Gastrocnemius medialis (tissue), 4 donors: ENCODE measurements around the gene RALBP1. TPM values are rescaled to one million over a fixed set of nuclear protein-coding genes. Genes with fewer than 3 reads are reported as not detected.

Experiments
- ATAC-seq, 2 donors: fragments of 150-250 bp; one replicate each; pipeline ENCODE4 v1.9.1; 2016
- DNase-seq, 2 donors: peaks; one replicate each; pipeline ENCODE4 v3.0.0-alpha.2; 2019
- H3K27ac ChIP-seq, 4 donors: fragments of 200-600 bp; sonication (generic); 1 replicate in 1 of 4; 2 replicates in 3 of 4; pipeline ENCODE4 v1.5.1; 2016 to 2018; ENCODE audit warnings: mild to moderate bottlenecking in 2 of 4, moderate library complexity in 1 of 4
- H3K27me3 ChIP-seq, 3 donors: fragments of 200-600 bp; sonication (generic) in 2 of 3; 1 replicate in 1 of 3; 2 replicates in 2 of 3; pipeline versions ENCODE4 v1.5.1 to v1.6.0; 2016 to 2019; ENCODE audit warnings: mild to moderate bottlenecking in 1 of 3, moderate library complexity in 1 of 3
- H3K36me3 ChIP-seq, 2 donors: fragments of 200-600 bp; sonication (generic) in 1 of 2; one replicate each; pipeline ENCODE4 v1.5.1; 2017 to 2018
- H3K4me1 ChIP-seq, 2 donors: fragments of 200-600 bp; sonication (generic) in 1 of 2; one replicate each; pipeline ENCODE4 v1.5.1; 2016 to 2017; ENCODE audit warnings: mild to moderate bottlenecking in 2 of 2
- H3K4me3 ChIP-seq, 4 donors: fragments of 200-600 bp; sonication (generic) in 3 of 4; 1 replicate in 1 of 4; 2 replicates in 3 of 4; pipeline ENCODE4 v1.5.1; 2016 to 2019; ENCODE audit warnings: mild to moderate bottlenecking in 2 of 4
- H3K9me3 ChIP-seq, 3 donors: fragments of 200-600 bp; sonication (generic) in 2 of 3; 1 replicate in 1 of 3; 2 replicates in 2 of 3; pipeline ENCODE4 v1.5.1; 2016 to 2019
- POLR2A ChIP-seq, 2 donors: fragments of 450-650 bp; IDR thresholded peaks; one replicate each; pipeline ENCODE4 v1.6.1; 2017; ENCODE audit warnings: antibody characterized with exemption in 2 of 2, mild to moderate bottlenecking in 2 of 2, moderate library complexity in 2 of 2
- in situ Hi-C, 4 donors: fragments of 200-750 bp; cut with MboI; loops; one replicate each; pipeline versions ENCODE4 v1.15.0 to v1.8.0; 2017; ENCODE audit warnings: low sequenced_read_pairs in 4 of 4
- intact Hi-C: fragments of 100-400 bp; cut with DNase I; formaldehyde crosslinking; loops from one replicate; pipeline ENCODE4 v1.15.1; 2023; ENCODE audit warnings: low total_unique reads
- total RNA-seq, 4 donors: library from RNA; depleted of rRNA; stranded (reverse); fragments of >200 nt; gene quantifications; one replicate each; pipeline versions ENCODE4 v1.1.0 to v1.2.3, GENCODE V29; 2016
- TF ChIP-seq, protein P1 (sequence below), 5 experiments: fragments of 450-650 bp in 3 of 5; fragments of 200-600 bp in 2 of 5; sonication (generic) in 2 of 5; IDR thresholded peaks in 4 of 5; conservative IDR thresholded peaks in 1 of 5; 1 replicate in 4 of 5; 2 replicates in 1 of 5; pipeline ENCODE4 v1.5.1; 2016 to 2019; ENCODE audit warnings: antibody characterized with exemption in 5 of 5, mild to moderate bottlenecking in 3 of 5, moderate library complexity in 3 of 5

Gene RALBP1
- total RNA-seq, result 100 to 1,000 TPM in 1 of 4 donors, 10 to 100 TPM in 3; 41.5 to 108 (median 78.1) TPM

DNA sequence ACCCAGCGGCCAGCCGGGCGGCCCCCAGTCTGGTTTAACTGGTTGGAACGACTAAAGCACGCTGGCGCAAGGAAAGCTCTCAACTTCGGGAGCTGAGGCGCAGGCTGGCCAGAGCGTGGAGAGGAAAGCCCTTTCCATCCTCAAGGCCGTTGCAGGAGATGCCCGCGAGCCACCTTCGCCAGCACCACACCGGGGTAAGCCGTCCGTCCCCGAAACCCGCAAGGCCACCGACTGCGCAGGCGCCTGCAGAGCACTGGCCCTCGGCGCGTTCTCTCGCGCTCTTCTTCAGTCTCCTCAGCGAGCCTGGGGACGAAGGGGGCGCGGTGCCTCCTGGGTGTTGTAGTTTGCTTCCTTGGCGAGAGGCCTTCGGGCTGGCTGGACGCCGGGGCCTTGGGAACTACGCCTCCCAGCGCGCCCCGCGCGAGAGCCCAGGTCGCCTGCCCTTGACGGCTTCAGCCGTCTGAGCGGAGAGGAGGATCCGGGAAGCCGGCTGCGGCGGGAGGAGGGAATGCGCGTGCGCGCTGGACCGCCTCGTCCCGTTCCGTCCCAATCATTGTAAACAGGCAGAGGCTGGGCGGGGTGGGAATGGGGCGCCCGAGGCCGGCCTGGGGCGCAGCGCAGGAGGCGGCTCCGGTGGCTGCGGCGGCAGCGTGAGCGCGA, at the start of gene RALBP1:
RALBP1 (plus strand) TSS at position 531 of the 660 bp plus-strand sequence. CDS start 37,533 bp downstream, outside the sequence.
- peak; percentile 98 to 99 for DNase-seq
- intact Hi-C loops (loop anchor here (1.0 to 10.0 kb wide), 4 partner anchors 42 to 440 kb away; partner anchors contain the start of genes PPP4R1, TWSG1 and VAPA), in situ Hi-C loops (no loop called here)

DNA sequence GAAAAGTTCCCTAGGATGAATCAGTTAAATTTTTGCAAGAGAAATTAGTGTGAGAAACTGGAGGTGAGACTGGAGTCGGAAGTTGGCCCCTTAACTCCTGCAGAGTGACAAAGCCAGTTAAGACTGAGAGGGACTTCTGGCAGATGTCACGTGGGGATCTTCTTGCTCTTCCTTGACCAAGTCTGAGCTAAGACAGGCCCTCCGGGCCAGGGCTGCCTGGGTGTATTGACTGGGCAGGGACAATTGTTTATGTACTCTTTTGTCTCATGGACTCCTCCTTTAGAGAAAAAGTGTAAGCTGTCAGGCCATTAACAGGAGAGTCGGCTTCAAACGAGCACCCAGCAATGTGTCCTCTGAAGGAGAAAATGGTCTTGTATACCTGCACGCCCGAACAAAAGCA, 48.6 kb upstream of the RALBP1 start:
- intact Hi-C loops (no loop called here), in situ Hi-C loops (no loop called here)
- Histone ChIP-seq H3K4me3 (no peak overlapping the region), H3K4me1 (no peaks in the 10 kb centered on the region), H3K27me3 (no peaks in the 10 kb centered on the region), H3K9me3 (no peaks in the 10 kb centered on the region), H3K36me3 (no peaks in the 10 kb centered on the region), H3K27ac (no peak overlapping the region)
- DNase-seq, result no peak
- no peak for ATAC-seq
- TF ChIP-seq, protein P1, sequence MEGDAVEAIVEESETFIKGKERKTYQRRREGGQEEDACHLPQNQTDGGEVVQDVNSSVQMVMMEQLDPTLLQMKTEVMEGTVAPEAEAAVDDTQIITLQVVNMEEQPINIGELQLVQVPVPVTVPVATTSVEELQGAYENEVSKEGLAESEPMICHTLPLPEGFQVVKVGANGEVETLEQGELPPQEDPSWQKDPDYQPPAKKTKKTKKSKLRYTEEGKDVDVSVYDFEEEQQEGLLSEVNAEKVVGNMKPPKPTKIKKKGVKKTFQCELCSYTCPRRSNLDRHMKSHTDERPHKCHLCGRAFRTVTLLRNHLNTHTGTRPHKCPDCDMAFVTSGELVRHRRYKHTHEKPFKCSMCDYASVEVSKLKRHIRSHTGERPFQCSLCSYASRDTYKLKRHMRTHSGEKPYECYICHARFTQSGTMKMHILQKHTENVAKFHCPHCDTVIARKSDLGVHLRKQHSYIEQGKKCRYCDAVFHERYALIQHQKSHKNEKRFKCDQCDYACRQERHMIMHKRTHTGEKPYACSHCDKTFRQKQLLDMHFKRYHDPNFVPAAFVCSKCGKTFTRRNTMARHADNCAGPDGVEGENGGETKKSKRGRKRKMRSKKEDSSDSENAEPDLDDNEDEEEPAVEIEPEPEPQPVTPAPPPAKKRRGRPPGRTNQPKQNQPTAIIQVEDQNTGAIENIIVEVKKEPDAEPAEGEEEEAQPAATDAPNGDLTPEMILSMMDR (IDR thresholded peaks at IDR 0.05 in 4 of 5, conservative IDR thresholded peaks at IDR 0.05 in 1 of 5), result no peak
- no peak for TF ChIP-seq POLR2A (IDR thresholded peaks at IDR 0.05)

More for the DNA sequence above, at the start of gene RALBP1:
- TF ChIP-seq, protein P1 (IDR thresholded peaks at IDR 0.05 in 4 of 5, conservative IDR thresholded peaks at IDR 0.05 in 1 of 5), result peak in 2 of 5 experiments; percentile 23 to 36
- peak; percentile 74 to 94 for TF ChIP-seq POLR2A (IDR thresholded peaks at IDR 0.05)
- peak; percentile 94 to 95 for ATAC-seq
- Histone ChIP-seq H3K4me1 (peaks cover 13 to 21% of the 10 kb centered on the region in 2 donors), H3K36me3 (peaks cover 0 to 6% of the 10 kb centered on the region in 2 donors), H3K4me3 (peak within 1 kb of the TSS; percentile 72 to 94 (median 88)), H3K9me3 (no peaks in the 10 kb centered on the region), H3K27me3 (no peaks in the 10 kb centered on the region), H3K27ac (peak within 1 kb of the TSS; percentile 84 to 98 (median 91))

DNA sequence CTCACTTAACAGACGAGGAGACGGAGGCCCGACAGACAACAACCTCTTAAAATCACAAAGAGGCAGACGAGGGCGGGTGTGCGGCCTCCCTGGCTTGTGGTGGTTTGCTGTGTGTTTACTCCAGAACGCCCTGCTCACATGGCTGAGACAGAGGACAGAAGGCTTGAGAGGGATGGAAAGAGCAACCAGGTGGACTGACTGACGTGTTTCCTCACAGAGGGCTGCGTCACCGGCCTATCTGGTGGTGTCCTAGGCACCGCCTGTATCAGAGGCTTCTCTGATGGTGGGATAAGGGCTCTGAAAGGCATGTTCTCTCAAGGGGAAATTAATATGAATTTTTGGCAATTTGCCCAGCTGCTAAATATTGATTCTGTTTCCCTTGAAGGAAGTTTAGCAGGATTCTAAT, 47.0 kb upstream of the RALBP1 start:
- H3K36me3 ChIP-seq, result no peaks in the 10 kb centered on the region
- H3K4me3 ChIP-seq, result no peak overlapping the region
- no peaks in the 10 kb centered on the region for H3K9me3 ChIP-seq
- H3K27me3 ChIP-seq, result no peaks in the 10 kb centered on the region
- intact Hi-C loops, result no loop called here
- in situ Hi-C loops, result no loop called here
- H3K27ac ChIP-seq, result peak overlapping the region in 3 of 4 donors; percentile 15 to 59 (median 48)
- no peaks in the 10 kb centered on the region for H3K4me1 ChIP-seq
- no peak for DNase-seq
- TF ChIP-seq, protein P1 (IDR thresholded peaks at IDR 0.05 in 4 of 5, conservative IDR thresholded peaks at IDR 0.05 in 1 of 5), result no peak
- TF ChIP-seq POLR2A (IDR thresholded peaks at IDR 0.05), result no peak
- ATAC-seq, result no peak

DNA sequence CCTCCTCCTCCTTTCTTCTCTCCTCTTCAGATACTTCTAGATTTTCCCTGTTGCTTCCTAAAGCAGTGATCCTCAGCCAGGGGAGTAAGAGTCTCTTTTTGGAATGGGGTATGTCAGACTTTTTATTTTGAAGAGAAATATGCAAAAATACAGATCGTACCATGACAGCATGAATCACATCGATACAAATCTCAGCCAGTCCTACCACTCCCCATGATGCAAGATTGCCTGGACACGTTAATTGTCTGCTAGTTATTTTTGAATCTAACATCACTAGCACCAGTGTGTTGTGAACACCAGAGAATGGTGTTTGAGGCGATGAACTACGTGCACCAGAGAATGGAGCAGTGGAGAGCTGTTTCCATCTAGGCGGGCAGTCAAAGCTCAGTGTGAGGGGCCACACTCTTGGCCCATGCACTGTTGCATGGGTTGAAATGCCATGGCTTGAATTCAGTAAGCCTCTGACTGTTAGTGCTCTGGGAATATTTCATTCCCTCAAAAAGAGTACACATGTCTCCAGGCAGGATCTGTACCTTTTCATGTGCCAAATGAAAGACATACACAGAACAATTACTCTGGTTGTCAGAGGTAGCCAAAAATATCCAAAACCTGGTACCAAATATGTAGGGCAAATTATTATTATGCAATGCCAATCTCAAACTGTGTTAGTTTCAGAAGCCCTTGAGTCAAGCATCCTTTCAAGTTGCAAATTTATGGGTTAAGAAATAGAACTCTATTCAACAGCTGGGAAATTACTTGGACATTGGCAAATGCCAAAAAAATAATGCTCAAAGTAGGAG, 46.3 kb upstream of the RALBP1 start:
- Histone ChIP-seq H3K4me3 (no peak overlapping the region), H3K9me3 (no peaks in the 10 kb centered on the region), H3K4me1 (no peaks in the 10 kb centered on the region), H3K36me3 (no peaks in the 10 kb centered on the region), H3K27ac (peak overlapping the region in 2 of 4 donors; percentile 48 to 59), H3K27me3 (no peaks in the 10 kb centered on the region)
- ATAC-seq (peak; percentile 49 to 84), DNase-seq (no peak)
- intact Hi-C loops, result no loop called here
- in situ Hi-C loops, result no loop called here
- TF ChIP-seq, protein P1 (IDR thresholded peaks at IDR 0.05 in 4 of 5, conservative IDR thresholded peaks at IDR 0.05 in 1 of 5), result no peak
- TF ChIP-seq POLR2A (IDR thresholded peaks at IDR 0.05), result no peak
